Testis (tissue), 2 donors: ENCODE results near the gene GPX7.

Source experiments
- POLR2A ChIP-seq: fragments of 450-650 bp; IDR thresholded peaks from one replicate; pipeline ENCODE4 v1.6.1; 2017; ENCODE audit warnings: antibody characterized with exemption, mild to moderate bottlenecking, moderate library complexity
- TF ChIP-seq, protein P1 (sequence below), 3 experiments: fragments of 450-650 bp in 2 of 3; fragments of 200-600 bp in 1 of 3; sonication (generic) in 1 of 3; IDR thresholded peaks; one replicate each; pipeline ENCODE4 v1.5.1; 2016 to 2019; ENCODE audit warnings: antibody characterized with exemption in 3 of 3, mild to moderate bottlenecking in 2 of 3, moderate library complexity in 1 of 3

DNA sequence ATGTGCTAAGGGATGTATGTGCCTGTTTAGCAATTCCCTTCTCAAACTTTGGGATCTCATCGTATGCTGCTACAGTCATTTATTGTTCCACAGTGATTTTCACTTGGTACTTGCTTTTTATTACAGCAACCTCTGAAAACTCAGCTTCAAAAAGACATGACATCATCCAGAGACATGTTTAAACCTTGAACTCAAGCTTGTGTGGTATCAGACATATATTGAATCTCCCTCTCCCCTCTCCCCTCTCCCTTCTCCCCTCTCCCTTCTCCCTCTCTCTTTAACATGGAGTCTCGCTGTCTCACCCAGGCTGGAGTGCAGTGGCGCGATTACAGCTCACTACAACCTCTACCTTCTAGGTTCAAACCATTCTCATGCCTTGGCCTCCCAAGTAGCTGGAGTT, 29.8 kb upstream of the GPX7 start:
- TF ChIP-seq, protein P1, sequence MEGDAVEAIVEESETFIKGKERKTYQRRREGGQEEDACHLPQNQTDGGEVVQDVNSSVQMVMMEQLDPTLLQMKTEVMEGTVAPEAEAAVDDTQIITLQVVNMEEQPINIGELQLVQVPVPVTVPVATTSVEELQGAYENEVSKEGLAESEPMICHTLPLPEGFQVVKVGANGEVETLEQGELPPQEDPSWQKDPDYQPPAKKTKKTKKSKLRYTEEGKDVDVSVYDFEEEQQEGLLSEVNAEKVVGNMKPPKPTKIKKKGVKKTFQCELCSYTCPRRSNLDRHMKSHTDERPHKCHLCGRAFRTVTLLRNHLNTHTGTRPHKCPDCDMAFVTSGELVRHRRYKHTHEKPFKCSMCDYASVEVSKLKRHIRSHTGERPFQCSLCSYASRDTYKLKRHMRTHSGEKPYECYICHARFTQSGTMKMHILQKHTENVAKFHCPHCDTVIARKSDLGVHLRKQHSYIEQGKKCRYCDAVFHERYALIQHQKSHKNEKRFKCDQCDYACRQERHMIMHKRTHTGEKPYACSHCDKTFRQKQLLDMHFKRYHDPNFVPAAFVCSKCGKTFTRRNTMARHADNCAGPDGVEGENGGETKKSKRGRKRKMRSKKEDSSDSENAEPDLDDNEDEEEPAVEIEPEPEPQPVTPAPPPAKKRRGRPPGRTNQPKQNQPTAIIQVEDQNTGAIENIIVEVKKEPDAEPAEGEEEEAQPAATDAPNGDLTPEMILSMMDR (IDR thresholded peaks at IDR 0.05): no peak
- no peak for TF ChIP-seq POLR2A
